Measurements from ENCODE around the gene OR8G1.
A peak's percentile ranks its signal among the peaks of the same experiment; 100 is the strongest.

OR8G1 gene

DNA sequence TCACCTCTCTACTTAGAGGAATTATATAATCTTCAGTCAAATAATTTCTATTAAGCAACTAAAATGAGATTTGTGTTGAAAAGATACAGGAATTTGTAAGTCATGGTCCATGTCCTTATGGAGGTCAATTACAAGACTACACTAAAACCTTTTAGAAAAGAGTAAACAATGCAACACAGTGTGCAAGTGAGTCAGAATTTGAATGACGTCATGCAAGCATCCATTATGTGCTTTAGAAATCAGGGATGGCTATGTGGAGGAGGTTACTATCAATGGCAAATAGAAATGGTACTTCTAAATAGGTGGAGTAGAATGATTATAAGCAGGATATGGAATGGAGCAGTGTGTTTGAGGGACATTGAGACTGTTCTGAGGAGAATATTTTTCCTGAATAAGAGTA lies 41.2 kb upstream of the OR8G1 start:
- TF ChIP-seq, protein P1, sequence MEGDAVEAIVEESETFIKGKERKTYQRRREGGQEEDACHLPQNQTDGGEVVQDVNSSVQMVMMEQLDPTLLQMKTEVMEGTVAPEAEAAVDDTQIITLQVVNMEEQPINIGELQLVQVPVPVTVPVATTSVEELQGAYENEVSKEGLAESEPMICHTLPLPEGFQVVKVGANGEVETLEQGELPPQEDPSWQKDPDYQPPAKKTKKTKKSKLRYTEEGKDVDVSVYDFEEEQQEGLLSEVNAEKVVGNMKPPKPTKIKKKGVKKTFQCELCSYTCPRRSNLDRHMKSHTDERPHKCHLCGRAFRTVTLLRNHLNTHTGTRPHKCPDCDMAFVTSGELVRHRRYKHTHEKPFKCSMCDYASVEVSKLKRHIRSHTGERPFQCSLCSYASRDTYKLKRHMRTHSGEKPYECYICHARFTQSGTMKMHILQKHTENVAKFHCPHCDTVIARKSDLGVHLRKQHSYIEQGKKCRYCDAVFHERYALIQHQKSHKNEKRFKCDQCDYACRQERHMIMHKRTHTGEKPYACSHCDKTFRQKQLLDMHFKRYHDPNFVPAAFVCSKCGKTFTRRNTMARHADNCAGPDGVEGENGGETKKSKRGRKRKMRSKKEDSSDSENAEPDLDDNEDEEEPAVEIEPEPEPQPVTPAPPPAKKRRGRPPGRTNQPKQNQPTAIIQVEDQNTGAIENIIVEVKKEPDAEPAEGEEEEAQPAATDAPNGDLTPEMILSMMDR (IDR thresholded peaks at IDR 0.05; ENCODE audit: low read depth, low read length), result no peak
- peak in 1 of 2 donors; percentile 83 for DNase-seq (ENCODE audit: low read depth in 2 of 2)
- no peak overlapping the region for H3K4me3 ChIP-seq (replicated peaks in 1 of 2; ENCODE audit: low read depth in 2 of 2, low read length in 2 of 2)

DNA sequence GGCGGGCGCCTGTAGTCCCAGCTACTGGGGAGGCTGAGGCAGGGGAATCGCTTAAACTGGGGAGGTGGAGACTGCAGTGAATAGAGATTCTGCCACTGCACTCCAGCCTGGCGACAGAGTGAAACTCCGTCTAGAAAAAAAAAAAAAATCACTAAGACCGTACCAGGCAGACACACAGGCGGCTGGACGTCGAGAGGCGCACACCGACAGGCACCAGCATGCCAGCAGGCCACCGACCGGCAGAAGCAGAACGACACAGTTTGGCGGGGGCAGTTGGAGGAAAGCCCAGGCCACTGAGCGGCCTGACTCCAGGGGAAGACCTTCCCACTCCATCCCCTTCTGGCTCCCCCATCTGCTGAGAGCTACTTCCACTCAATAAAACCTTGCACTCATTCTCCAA lies 40.2 kb upstream of the OR8G1 start:
- no peak overlapping the region for H3K4me3 ChIP-seq (replicated peaks in 1 of 2; ENCODE audit: low read depth in 2 of 2, low read length in 2 of 2)
- TF ChIP-seq, protein P1 (IDR thresholded peaks at IDR 0.05; ENCODE audit: low read depth, low read length), result no peak

GRCh38 chr11:124202951-124203350 lies 37.9 kb upstream of the OR8G1 start:
- DNase-seq (ENCODE audit: low read depth in 2 of 2), result no peak
- TF ChIP-seq, protein P1 (IDR thresholded peaks at IDR 0.05; ENCODE audit: low read depth, low read length), result no peak
- no peak overlapping the region for H3K4me3 ChIP-seq (replicated peaks in 1 of 2; ENCODE audit: low read depth in 2 of 2, low read length in 2 of 2)

More for the DNA sequence above, 40.2 kb upstream of the OR8G1 start:
- no peak for DNase-seq (ENCODE audit: low read depth in 2 of 2)

DNA sequence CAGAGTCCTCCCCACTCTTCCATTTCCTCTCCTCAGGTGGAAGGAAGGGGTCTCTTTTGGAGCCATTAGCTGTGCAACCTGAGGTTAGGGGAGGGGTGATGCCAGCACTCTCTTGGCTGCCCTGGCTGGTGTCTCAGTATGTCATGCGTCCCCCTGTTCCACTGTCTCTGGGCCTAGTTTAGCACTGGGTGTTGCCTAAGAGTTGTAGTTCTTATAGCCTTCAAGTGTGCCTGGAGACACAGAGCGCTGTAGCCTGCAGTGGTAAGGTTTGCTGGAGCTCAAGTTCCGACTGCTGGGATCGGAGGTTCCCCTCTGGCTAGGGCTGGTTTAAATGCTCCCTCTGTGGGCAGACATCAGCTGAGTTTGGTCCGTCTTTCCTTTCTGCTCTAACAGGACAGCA lies 36.9 kb upstream of the OR8G1 start:
- TF ChIP-seq, protein P1 (IDR thresholded peaks at IDR 0.05; ENCODE audit: low read depth, low read length), result no peak
- no peak for DNase-seq (ENCODE audit: low read depth in 2 of 2)

GRCh38 chr11:124207102-124207792 lies 33.6 kb upstream of the OR8G1 start:
- TF ChIP-seq, protein P1 (IDR thresholded peaks at IDR 0.05; ENCODE audit: low read depth, low read length), result no peak
- DNase-seq (ENCODE audit: low read depth in 2 of 2), result no peak

More for the DNA sequence above, 36.9 kb upstream of the OR8G1 start:
- no peak overlapping the region for H3K4me3 ChIP-seq (replicated peaks in 1 of 2; ENCODE audit: low read depth in 2 of 2, low read length in 2 of 2)

GRCh38 chr11:124209824-124210357 lies 31.0 kb upstream of the OR8G1 start:
- TF ChIP-seq, protein P1 (IDR thresholded peaks at IDR 0.05; ENCODE audit: low read depth, low read length), result no peak
- no peak for DNase-seq (ENCODE audit: low read depth in 2 of 2)
- no peak overlapping the region for H3K4me3 ChIP-seq (replicated peaks in 1 of 2; ENCODE audit: low read depth in 2 of 2, low read length in 2 of 2)

More at GRCh38 chr11:124207102-124207792, 33.6 kb upstream of the OR8G1 start:
- H3K4me3 ChIP-seq (replicated peaks in 1 of 2; ENCODE audit: low read depth in 2 of 2, low read length in 2 of 2), result no peak overlapping the region

Data from cardiac fibroblast (primary cell).